ENCODE measurements around the gene PSORS1C2. TPM values are rescaled to one million over a fixed set of nuclear protein-coding genes. Genes with fewer than 3 reads are reported as not detected.

PSORS1C2 gene
- total RNA-seq, 1 experiment from 2014 or later, result not detected

DNA sequence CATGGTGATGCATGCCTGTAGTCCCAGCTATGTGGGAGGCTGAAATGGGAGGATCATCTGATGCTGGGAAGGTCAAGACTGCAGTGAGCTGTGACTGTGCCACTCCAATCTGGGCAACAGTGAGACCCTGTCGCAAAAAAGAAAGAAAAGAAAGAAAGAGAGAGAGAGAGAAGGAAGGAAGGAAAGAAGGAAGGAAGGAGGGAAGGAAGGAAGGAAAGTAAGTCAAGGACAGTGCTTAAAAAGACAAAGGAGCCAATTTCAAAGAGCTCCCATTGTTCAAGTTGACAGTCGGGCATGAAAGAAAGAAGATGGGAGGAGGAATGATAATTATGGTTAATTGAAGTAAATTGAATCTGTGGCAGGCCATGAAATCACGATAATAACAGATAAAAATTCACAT lies 42.7 kb downstream of the PSORS1C2 start:
- CTCF ChIA-PET, result interaction anchor here (0.8 to 1.7 kb wide), 5 partner anchors 9 to 31 kb away, joined by 3 to 5 read pairs (median 3); partner anchors contain the start of gene PSORS1C1
- POLR2A ChIA-PET, result no interaction called here

DNA sequence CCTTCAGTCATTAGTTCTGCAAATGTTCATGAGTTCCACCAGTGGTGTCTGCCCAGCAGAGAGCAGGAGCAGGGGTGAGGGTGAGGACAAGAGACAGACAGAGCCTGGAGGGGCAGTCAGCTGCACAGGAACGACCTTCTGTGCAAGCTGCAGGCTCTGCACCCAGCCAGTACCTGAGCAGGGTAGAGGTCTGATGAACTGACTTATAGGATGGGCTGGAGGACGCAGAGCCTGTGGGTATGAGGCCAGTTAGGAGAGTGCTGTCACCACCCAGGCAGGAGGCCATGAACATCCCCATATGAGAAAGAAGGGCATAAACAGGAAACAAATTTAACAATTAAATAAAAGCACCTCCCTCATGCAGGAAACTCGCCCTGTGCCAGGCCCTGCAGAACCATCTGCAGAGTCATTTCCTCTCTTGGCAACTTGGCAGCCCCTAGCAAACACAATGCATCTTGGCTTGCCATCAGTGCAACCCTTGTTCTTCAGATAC lies 44.4 kb downstream of the PSORS1C2 start:
- no peak overlapping the region for H3K4me3 Mint-ChIP-seq (ENCODE audit: unreplicated experiment)

More for the DNA sequence above, 42.7 kb downstream of the PSORS1C2 start:
- intact Hi-C loops (cut with micrococcal nuclease), result no loop called here
- Mint-ChIP-seq H3K27me3 (ENCODE audit: insufficient read depth, unreplicated experiment) (no peaks in the 10 kb centered on the region), H3K4me1 (ENCODE audit: insufficient read depth, unreplicated experiment) (peaks cover 14% of the 10 kb centered on the region), H3K9me3 (ENCODE audit: unreplicated experiment) (no peaks in the 10 kb centered on the region), H3K36me3 (ENCODE audit: insufficient read depth, unreplicated experiment) (no peaks in the 10 kb centered on the region), H3K4me3 (ENCODE audit: unreplicated experiment) (no peak overlapping the region), H3K27ac (ENCODE audit: low read depth, unreplicated experiment) (no peak overlapping the region)
- DNase-seq (ENCODE audit: unreplicated experiment), result no peak
- no TSS peak for BruUV-seq (replicated peaks)
- TF ChIP-seq, protein P1, sequence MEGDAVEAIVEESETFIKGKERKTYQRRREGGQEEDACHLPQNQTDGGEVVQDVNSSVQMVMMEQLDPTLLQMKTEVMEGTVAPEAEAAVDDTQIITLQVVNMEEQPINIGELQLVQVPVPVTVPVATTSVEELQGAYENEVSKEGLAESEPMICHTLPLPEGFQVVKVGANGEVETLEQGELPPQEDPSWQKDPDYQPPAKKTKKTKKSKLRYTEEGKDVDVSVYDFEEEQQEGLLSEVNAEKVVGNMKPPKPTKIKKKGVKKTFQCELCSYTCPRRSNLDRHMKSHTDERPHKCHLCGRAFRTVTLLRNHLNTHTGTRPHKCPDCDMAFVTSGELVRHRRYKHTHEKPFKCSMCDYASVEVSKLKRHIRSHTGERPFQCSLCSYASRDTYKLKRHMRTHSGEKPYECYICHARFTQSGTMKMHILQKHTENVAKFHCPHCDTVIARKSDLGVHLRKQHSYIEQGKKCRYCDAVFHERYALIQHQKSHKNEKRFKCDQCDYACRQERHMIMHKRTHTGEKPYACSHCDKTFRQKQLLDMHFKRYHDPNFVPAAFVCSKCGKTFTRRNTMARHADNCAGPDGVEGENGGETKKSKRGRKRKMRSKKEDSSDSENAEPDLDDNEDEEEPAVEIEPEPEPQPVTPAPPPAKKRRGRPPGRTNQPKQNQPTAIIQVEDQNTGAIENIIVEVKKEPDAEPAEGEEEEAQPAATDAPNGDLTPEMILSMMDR (IDR thresholded peaks at IDR 0.05; ENCODE audit: unreplicated experiment), result no peak

GRCh38 chr6:31092769-31093505 lies 45.9 kb downstream of the PSORS1C2 start:
- H3K4me3 Mint-ChIP-seq (ENCODE audit: unreplicated experiment), result no peak overlapping the region
- CTCF ChIA-PET, result interaction anchor here (0.6 to 4.8 kb wide), 11 partner anchors 10 to 560 kb away, joined by 3 to 29 read pairs (median 3); partner anchors contain the start of gene VARS2
- peaks cover 14% of the 10 kb centered on the region for H3K4me1 Mint-ChIP-seq (ENCODE audit: insufficient read depth, unreplicated experiment)
- intact Hi-C loops (cut with micrococcal nuclease), result no loop called here
- POLR2A ChIA-PET, result interaction anchor here (0.6 to 1.4 kb wide), 4 partner anchors 16 to 348 kb away, joined by 3 to 10 read pairs (median 4); partner anchors contain the start of genes IER3 and PSORS1C1
- DNase-seq (ENCODE audit: unreplicated experiment), result no peak
- H3K27me3 Mint-ChIP-seq (ENCODE audit: insufficient read depth, unreplicated experiment), result no peaks in the 10 kb centered on the region
- no TSS peak for BruUV-seq (replicated peaks)
- TF ChIP-seq, protein P1 (IDR thresholded peaks at IDR 0.05; ENCODE audit: unreplicated experiment), result no peak
- H3K27ac Mint-ChIP-seq (ENCODE audit: low read depth, unreplicated experiment), result no peak overlapping the region
- no peaks in the 10 kb centered on the region for H3K9me3 Mint-ChIP-seq (ENCODE audit: unreplicated experiment)
- H3K36me3 Mint-ChIP-seq (ENCODE audit: insufficient read depth, unreplicated experiment), result no peaks in the 10 kb centered on the region

More for the DNA sequence above, 44.4 kb downstream of the PSORS1C2 start:
- TF ChIP-seq, protein P1 (IDR thresholded peaks at IDR 0.05; ENCODE audit: unreplicated experiment), result no peak
- no TSS peak for BruUV-seq (replicated peaks)
- POLR2A ChIA-PET, result interaction anchor here (1.0 to 1.4 kb wide), 2 partner anchors 11 to 20 kb away, joined by 3 to 10 read pairs; partner anchors contain the start of gene PSORS1C1
- CTCF ChIA-PET, result interaction anchor here (0.6 to 4.8 kb wide), 6 partner anchors 14 to 299 kb away, joined by 3 to 29 read pairs (median 4); partner anchors contain the start of gene VARS2
- H3K4me1 Mint-ChIP-seq (ENCODE audit: insufficient read depth, unreplicated experiment), result peaks cover 14% of the 10 kb centered on the region
- H3K27ac Mint-ChIP-seq (ENCODE audit: low read depth, unreplicated experiment), result no peak overlapping the region
- no peaks in the 10 kb centered on the region for H3K36me3 Mint-ChIP-seq (ENCODE audit: insufficient read depth, unreplicated experiment)
- H3K27me3 Mint-ChIP-seq (ENCODE audit: insufficient read depth, unreplicated experiment), result no peaks in the 10 kb centered on the region
- DNase-seq (ENCODE audit: unreplicated experiment), result peak; percentile 64
- H3K9me3 Mint-ChIP-seq (ENCODE audit: unreplicated experiment), result no peaks in the 10 kb centered on the region
- intact Hi-C loops (cut with micrococcal nuclease), result no loop called here

GRCh38 chr6:31092238-31092637 lies 46.6 kb downstream of the PSORS1C2 start:
- H3K9me3 Mint-ChIP-seq (ENCODE audit: unreplicated experiment), result no peaks in the 10 kb centered on the region

More at GRCh38 chr6:31092238-31092637, 46.6 kb downstream of the PSORS1C2 start:
- BruUV-seq (replicated peaks), result no TSS peak
- TF ChIP-seq, protein P1 (IDR thresholded peaks at IDR 0.05; ENCODE audit: unreplicated experiment), result no peak
- no peak for DNase-seq (ENCODE audit: unreplicated experiment)
- intact Hi-C loops (cut with micrococcal nuclease), result no loop called here
- CTCF ChIA-PET, result interaction anchor here (0.8 to 4.8 kb wide), 7 partner anchors 10 to 270 kb away, joined by 3 to 29 read pairs (median 7); partner anchors contain the start of gene VARS2
- no peak overlapping the region for H3K4me3 Mint-ChIP-seq (ENCODE audit: unreplicated experiment)
- no peaks in the 10 kb centered on the region for H3K27me3 Mint-ChIP-seq (ENCODE audit: insufficient read depth, unreplicated experiment)
- POLR2A ChIA-PET, result interaction anchor here (0.6 kb wide), 1 partner anchor 185 kb away, joined by 3 read pairs; no protein-coding TSS in a partner anchor
- H3K27ac Mint-ChIP-seq (ENCODE audit: low read depth, unreplicated experiment), result no peak overlapping the region
- peaks cover 5% of the 10 kb centered on the region for H3K36me3 Mint-ChIP-seq (ENCODE audit: insufficient read depth, unreplicated experiment)
- H3K4me1 Mint-ChIP-seq (ENCODE audit: insufficient read depth, unreplicated experiment), result peaks cover 21% of the 10 kb centered on the region

All from MCF 10A (cell line).